BJ (cell line): Measurements from ENCODE around the gene PDE6H. TPM values are rescaled to one million over a fixed set of nuclear protein-coding genes. Genes with fewer than 3 reads are reported as not detected.

Source experiments
- CTCF ChIA-PET: fragments of 350-600 bp; formaldehyde crosslinking; extraction: SDS; loops from one replicate; lab custom pipeline; 2021; ENCODE audit warnings: antibody characterized with exemption, inconsistent platforms; lab: Yijun Ruan, JAX
- POLR2A ChIA-PET: fragments of 300-600 bp; sonication (Branson Sonifier 250); formaldehyde crosslinking; extraction: SDS; loops from one replicate; lab custom pipeline; 2021; ENCODE audit warnings: antibody characterized with exemption; lab: Charles Lee
- DNase-seq: peaks from one replicate; pipeline ENCODE4 v3.0.0-alpha.2; 2011; ENCODE audit warnings: low read depth
- H3K27me3 ChIP-seq: 2 replicates; pipeline ENCODE4 v1.6.0; 2011; ENCODE audit warnings: low read length; ENCODE audit not compliant: control insufficient read depth, insufficient read depth
- H3K36me3 ChIP-seq: 2 replicates; pipeline ENCODE4 v1.5.1; 2011; ENCODE audit warnings: low read length; ENCODE audit not compliant: control insufficient read depth, insufficient read depth
- H3K4me3 ChIP-seq: 2 replicates; pipeline ENCODE4 v1.5.1; 2011; ENCODE audit warnings: low read depth, mild to moderate bottlenecking, control low read depth, low read length
- CTCF ChIP-seq: IDR thresholded peaks from 2 replicates; pipeline ENCODE4 v1.5.1; 2011; ENCODE audit warnings: low read depth, mild to moderate bottlenecking, control low read depth, inconsistent platforms, low read length, moderate library complexity; ENCODE audit not compliant: insufficient read depth
- polyA plus RNA-seq: library from polyadenylated mRNA; depleted of rRNA; stranded (reverse); fragments of >200 nt; gene quantifications from 2 replicates; pipeline ENCODE4 v1.2.3, GENCODE V29; 2011

PDE6H gene
- polyA plus RNA-seq, 1 experiment, result not detected

GRCh38 chr12:14968478-14968877, 4.4 kb upstream of the PDE6H start:
- 0 out of 2 replicates have a peak, but pooled peaks cover 1% of the 10 kb centered on the region for H3K27me3 ChIP-seq
- ChIA-PET CTCF (no interaction called here), POLR2A (no interaction called here)
- no peaks in the 10 kb centered on the region for H3K36me3 ChIP-seq
- DNase-seq, result no peak
- no peak overlapping the region for H3K4me3 ChIP-seq
- no peak for TF ChIP-seq CTCF

GRCh38 chr12:14970473-14970872, 2.4 kb upstream of the PDE6H start:
- DNase-seq, result no peak
- Histone ChIP-seq H3K36me3 (no peaks in the 10 kb centered on the region), H3K27me3 (0 out of 2 replicates have a peak, but pooled peaks cover 1% of the 10 kb centered on the region), H3K4me3 (no peak overlapping the region)
- no peak for TF ChIP-seq CTCF
- POLR2A ChIA-PET, result no interaction called here
- CTCF ChIA-PET, result no interaction called here

- POLR2A ChIA-PET, result no interaction called here
- CTCF ChIA-PET, result no interaction called here
- no peaks in the 10 kb centered on the region for H3K36me3 ChIP-seq
Measured at GRCh38 chr12:14974633-14975032, 1.8 kb downstream of the PDE6H start.

GRCh38 chr12:14975457-14975856, 2.6 kb downstream of the PDE6H start:
- no peaks in the 10 kb centered on the region for H3K36me3 ChIP-seq
- CTCF ChIA-PET, result no interaction called here
- no peak overlapping the region for H3K4me3 ChIP-seq
- POLR2A ChIA-PET, result no interaction called here
- H3K27me3 ChIP-seq, result 0 out of 2 replicates have a peak, but pooled peaks cover 1% of the 10 kb centered on the region
- no peak for TF ChIP-seq CTCF
- no peak for DNase-seq

More at GRCh38 chr12:14974633-14975032, 1.8 kb downstream of the PDE6H start:
- Histone ChIP-seq H3K4me3 (no peak overlapping the region), H3K27me3 (0 out of 2 replicates have a peak, but pooled peaks cover 1% of the 10 kb centered on the region)
- no peak for DNase-seq
- no peak for TF ChIP-seq CTCF

GRCh38 chr12:14976658-14977057, 3.8 kb downstream of the PDE6H start:
- ChIA-PET POLR2A (no interaction called here), CTCF (interaction anchor here (0.5 kb wide), 1 partner anchor 1056 kb away, joined by 5 read pairs; no protein-coding TSS in a partner anchor)
- no peak overlapping the region for H3K4me3 ChIP-seq

More at GRCh38 chr12:14976658-14977057, 3.8 kb downstream of the PDE6H start:
- no peak for DNase-seq
- TF ChIP-seq CTCF, result no peak
- Histone ChIP-seq H3K27me3 (peaks cover 5% of the 10 kb centered on the region; the same call in 1 of the 2 replicates), H3K36me3 (no peaks in the 10 kb centered on the region)
